Activated T-cell treated with anti-CD3 and anti-CD28 coated beads, Interleukin-2, amount 50 U/mL, for 4 hours (primary cell): ENCODE measurements around the gene SIRT1. TPM values are rescaled to one million over a fixed set of nuclear protein-coding genes. Genes with fewer than 3 reads are reported as not detected.
"Not testable (repeated sequence)": the region's sequence is repeated elsewhere in the genome, so short reads cannot be mapped to it uniquely, and the experiment has no call there.

ENCODE experiments used
- ATAC-seq, 2 donors: fragments of 200-7000 bp; cut with Tn5 transposase; one replicate each; pipeline ENCODE4 v1.10.0; 2021
- DNase-seq: peaks from one replicate; pipeline ENCODE4 v3.0.0-alpha.2; 2020
- H3K27me3 Mint-ChIP-seq: one replicate; pipeline ENCODE4 v1.8.0; 2021; ENCODE audit warnings: low read depth, mixed read lengths
- H3K36me3 Mint-ChIP-seq: one replicate; pipeline ENCODE4 v1.8.0; 2022; ENCODE audit warnings: mixed read lengths; ENCODE audit not compliant: insufficient read depth
- H3K4me1 Mint-ChIP-seq: one replicate; pipeline ENCODE4 v1.8.0; 2021; ENCODE audit warnings: low read depth, mixed read lengths
- H3K4me3 Mint-ChIP-seq: one replicate; pipeline ENCODE4 v1.8.0; 2021; ENCODE audit warnings: mild to moderate bottlenecking, moderate library complexity, mixed read lengths
- H3K9me3 Mint-ChIP-seq: one replicate; pipeline ENCODE4 v1.8.0; 2021; ENCODE audit warnings: mixed read lengths
- total RNA-seq, 3 donors: library from RNA; stranded (reverse); gene quantifications; one replicate each; pipeline ENCODE4 v1.2.1, GENCODE V29; 2021

Gene SIRT1
- 10 to 100 TPM; 14.8 to 17.3 (median 15.2) TPM for total RNA-seq

DNA sequence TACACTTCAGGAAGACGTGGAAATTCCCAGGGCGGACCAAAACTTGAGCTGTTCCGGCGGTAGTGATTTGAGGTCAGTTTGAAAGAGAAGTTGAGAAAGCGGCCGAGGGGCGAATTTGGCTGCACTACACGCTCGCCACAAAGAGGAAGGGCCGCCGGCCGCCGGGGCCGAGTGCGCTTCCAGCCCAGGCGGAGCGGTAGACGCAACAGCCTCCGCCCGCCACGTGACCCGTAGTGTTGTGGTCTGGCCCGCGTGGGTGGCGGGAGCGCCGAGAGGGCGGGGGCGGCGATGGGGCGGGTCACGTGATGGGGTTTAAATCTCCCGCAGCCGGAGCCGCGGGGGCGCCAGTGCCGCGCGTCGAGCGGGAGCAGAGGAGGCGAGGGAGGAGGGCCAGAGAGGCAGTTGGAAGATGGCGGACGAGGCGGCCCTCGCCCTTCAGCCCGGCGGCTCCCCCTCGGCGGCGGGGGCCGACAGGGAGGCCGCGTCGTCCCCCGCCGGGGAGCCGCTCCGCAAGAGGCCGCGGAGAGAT, at the start of gene SIRT1:
Gene SIRT1 (plus strand): TSS at position 344 of the 529 bp plus-strand sequence. CDS start 66 bp downstream, at position 410.
- no peaks in the 10 kb centered on the region for H3K27me3 Mint-ChIP-seq
- DNase-seq (peak; percentile 96), ATAC-seq (peak; percentile 77 to 80)
- H3K36me3 Mint-ChIP-seq, result peaks cover 14% of the 10 kb centered on the region
- peaks cover 29% of the 10 kb centered on the region for H3K4me1 Mint-ChIP-seq
- peak within 1 kb of the TSS; percentile 94 for H3K4me3 Mint-ChIP-seq
- H3K9me3 Mint-ChIP-seq, result no peaks in the 10 kb centered on the region

DNA sequence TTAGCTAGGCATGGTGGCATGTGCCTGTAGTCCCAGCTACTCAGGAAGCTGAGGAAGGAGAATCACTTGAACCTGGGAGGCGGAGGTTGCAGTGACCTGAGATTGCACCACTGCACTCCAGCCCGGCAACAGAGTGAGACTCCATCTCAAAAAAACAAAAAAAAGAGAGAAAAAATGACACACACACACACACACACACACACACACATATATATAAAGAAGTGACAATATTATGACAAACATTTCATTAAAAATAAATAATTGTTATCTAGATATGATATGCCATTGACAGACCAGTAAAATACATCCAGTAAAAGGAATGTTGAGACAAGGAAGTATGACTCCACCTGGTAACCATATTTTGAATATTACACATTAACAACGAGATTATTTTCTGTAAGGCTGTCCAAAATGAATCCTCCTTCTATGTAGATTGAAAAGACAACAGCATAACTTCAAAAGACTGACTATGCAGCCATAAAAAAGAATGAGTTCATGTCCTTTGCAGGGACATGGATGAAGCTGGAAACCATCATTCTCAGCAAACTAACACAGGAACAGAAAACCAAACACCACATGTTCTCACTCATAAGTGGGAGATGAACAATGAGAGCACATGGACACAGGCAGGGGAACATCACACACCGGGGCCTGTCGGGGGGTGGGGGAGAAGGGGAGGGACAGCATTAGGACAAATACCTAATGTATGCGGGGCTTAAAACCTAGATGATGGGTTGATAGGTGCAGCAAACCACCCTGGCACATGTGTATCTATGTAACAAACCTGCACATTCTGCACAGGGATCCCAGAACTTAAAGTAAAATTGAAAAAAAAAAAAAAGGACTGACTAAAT, 48.7 kb upstream of the SIRT1 start:
- H3K4me1 Mint-ChIP-seq, H3K9me3 Mint-ChIP-seq, H3K36me3 Mint-ChIP-seq, DNase-seq, H3K4me3 Mint-ChIP-seq, H3K27me3 Mint-ChIP-seq, ATAC-seq: not testable (repeated sequence)

DNA sequence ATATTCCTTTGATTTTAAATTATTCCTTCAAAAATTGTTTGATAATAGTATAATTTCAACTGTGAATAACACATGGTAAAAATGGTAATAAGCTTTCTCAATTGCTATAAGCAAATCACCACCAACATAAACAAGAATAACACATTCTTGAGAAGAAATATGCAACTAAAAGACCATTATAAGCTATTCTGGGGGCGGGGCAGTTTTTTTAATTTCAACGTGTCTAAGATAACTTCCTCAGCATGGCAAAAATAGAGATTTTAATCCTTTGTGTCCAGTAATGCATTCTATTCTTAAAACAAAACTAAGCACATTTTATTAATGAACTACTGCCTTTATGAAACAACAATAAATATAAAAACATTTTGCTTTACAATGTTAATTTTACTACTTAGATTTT, 48.0 kb upstream of the SIRT1 start:
- Mint-ChIP-seq H3K4me3 (no peak overlapping the region), H3K9me3 (peaks cover 2% of the 10 kb centered on the region)
- no peak for ATAC-seq

DNA sequence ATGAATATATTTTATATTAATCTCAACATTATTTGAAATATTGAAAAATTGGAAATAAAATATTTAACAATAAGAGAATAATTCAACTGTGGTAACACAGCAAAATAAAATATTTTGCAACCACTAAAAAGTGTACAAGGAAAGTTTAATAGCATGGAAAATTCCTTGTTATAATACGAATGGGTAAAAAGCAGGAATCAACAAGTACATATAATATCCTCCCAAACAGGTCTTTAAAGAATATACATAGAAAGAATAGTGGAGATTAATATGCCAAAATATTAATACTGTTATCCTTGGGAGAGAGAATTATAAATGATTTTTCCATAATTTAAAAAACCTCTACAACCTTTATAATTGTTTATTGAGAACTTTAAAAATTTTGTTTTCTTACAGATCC, 47.5 kb upstream of the SIRT1 start:
- ATAC-seq (no peak), DNase-seq (no peak)
- no peaks in the 10 kb centered on the region for H3K27me3 Mint-ChIP-seq
- H3K36me3 Mint-ChIP-seq, result no peaks in the 10 kb centered on the region
- H3K4me3 Mint-ChIP-seq, result no peak overlapping the region
- peaks cover 3% of the 10 kb centered on the region for H3K4me1 Mint-ChIP-seq
- H3K9me3 Mint-ChIP-seq, result peaks cover 5% of the 10 kb centered on the region

More for the DNA sequence above, 48.0 kb upstream of the SIRT1 start:
- no peaks in the 10 kb centered on the region for H3K27me3 Mint-ChIP-seq
- peaks cover 3% of the 10 kb centered on the region for H3K4me1 Mint-ChIP-seq
- DNase-seq, result no peak
- no peaks in the 10 kb centered on the region for H3K36me3 Mint-ChIP-seq

DNA sequence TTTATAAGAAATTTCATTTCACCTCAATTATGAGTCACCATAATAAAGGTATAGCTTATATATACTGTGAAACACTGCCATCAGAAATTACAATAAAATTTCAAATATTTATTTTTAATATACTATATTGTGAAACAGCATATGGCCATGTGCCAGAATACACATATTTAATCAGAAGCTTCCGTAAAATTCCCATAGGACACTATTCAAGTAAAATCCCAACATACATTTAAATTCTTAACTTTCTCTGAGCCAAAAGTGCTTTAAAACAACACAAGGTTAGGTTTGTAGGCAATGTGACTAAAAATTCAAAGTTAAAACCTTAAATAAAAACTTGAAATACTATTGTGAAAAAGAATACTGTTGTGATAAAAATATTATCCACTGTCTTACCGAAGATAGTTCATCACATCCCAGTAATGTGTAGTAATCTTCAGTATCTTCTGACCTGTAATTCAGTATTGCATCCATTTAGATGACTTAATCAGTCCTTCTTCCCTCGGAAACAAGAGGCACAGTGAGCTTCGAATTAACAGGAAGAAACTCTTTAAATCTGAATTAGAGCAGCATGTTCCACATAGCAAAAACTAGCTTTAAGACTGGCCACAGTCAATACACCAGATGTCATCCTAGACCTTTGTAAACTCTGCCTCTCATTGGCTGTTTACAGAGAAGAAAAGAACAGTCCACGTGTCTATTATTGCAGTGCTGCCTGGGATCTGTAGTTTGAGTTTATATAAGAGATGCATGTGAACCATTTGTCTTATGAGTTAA, 46.7 kb upstream of the SIRT1 start, which contains the start of gene DNAJC12:
Gene DNAJC12 (minus strand): TSS at position 648 of the 774 bp plus-strand sequence. CDS start 177 bp downstream, at position 471.
- Mint-ChIP-seq H3K36me3 (no peaks in the 10 kb centered on the region), H3K9me3 (peaks cover 5% of the 10 kb centered on the region), H3K4me1 (peaks cover 3% of the 10 kb centered on the region), H3K27me3 (no peaks in the 10 kb centered on the region), H3K4me3 (peak within 1 kb of the TSS; percentile 2)
- peak; percentile 75 to 85 for ATAC-seq
- no peak for DNase-seq

- ATAC-seq, H3K9me3 Mint-ChIP-seq, H3K36me3 Mint-ChIP-seq, H3K4me1 Mint-ChIP-seq, DNase-seq, H3K27me3 Mint-ChIP-seq, H3K4me3 Mint-ChIP-seq: not testable (repeated sequence)
Measured at GRCh38 chr10:67839511-67839910, 44.9 kb upstream of the SIRT1 start.

GRCh38 chr10:67839951-67840350, 44.5 kb upstream of the SIRT1 start:
- Mint-ChIP-seq H3K4me3 (no peak overlapping the region), H3K9me3 (peaks cover 5% of the 10 kb centered on the region), H3K36me3 (no peaks in the 10 kb centered on the region), H3K4me1 (peaks cover 3% of the 10 kb centered on the region), H3K27me3 (no peaks in the 10 kb centered on the region)
- ATAC-seq (no peak), DNase-seq (no peak)

DNA sequence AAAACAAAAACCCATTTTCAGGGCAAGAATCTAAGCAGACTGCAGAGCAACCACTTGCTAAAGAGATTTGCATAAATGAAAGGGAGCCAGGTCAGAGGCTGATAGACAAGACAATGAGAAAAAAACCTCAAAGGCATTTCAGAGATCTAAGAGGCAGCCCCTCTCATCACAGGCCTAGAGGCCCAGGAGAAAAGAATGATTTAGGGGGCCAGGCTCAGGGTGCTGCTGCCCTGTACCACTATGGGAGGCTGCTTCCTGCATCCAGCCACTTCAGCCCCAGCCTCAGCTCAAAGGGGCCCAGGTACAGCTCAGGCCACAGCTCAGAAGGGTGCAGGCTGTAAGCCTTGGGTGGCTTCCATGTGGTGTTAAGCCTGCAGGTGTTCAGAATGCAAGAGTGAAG, 42.7 kb upstream of the SIRT1 start:
- H3K36me3 Mint-ChIP-seq, result no peaks in the 10 kb centered on the region
- no peak for DNase-seq
- peaks cover 3% of the 10 kb centered on the region for H3K4me1 Mint-ChIP-seq
- no peaks in the 10 kb centered on the region for H3K27me3 Mint-ChIP-seq
- no peak overlapping the region for H3K4me3 Mint-ChIP-seq
- H3K9me3 Mint-ChIP-seq, result peaks cover 5% of the 10 kb centered on the region
- no peak for ATAC-seq

- H3K27me3 Mint-ChIP-seq, result no peaks in the 10 kb centered on the region
- no peak for DNase-seq
- ATAC-seq, result no peak
- peaks cover 5% of the 10 kb centered on the region for H3K9me3 Mint-ChIP-seq
- H3K4me3 Mint-ChIP-seq, result no peak overlapping the region
- no peaks in the 10 kb centered on the region for H3K4me1 Mint-ChIP-seq
- no peaks in the 10 kb centered on the region for H3K36me3 Mint-ChIP-seq
Measured at GRCh38 chr10:67843284-67843683, 41.2 kb upstream of the SIRT1 start.

DNA sequence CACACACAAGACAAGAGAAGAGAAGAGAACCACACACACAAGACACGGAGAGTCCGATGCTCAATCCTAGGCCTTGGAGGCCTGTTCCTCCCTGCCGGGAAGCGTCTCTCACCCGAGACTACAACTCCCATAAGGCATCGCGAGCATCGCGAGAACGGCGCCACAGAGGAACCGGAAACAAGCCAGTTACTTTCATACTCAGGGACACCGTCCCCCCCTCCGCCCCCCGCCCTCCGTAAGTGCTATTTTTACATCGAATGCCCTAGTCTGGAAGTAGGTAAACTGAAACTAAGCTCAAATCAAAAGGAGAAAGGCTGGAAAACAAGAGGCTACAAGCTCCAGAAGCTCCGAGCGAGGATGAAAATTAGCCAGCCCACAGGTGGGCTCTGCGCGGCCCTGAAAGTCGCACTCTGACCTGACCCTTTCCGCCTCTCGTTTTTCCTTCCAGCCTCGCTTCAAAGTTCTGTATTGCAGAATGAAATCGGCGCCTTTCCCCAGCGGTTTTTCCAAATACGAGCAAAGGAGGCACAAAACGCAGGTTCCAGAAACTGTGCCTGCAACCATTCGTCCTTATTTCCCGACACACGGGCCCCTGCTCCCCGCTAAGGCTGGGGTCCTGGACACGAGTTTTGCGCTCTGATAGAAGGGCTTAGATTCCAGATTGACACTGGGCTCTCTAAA, 35.0 kb upstream of the SIRT1 start:
- ATAC-seq, result peak; percentile 96 to 98
- Mint-ChIP-seq H3K36me3 (no peaks in the 10 kb centered on the region), H3K27me3 (no peaks in the 10 kb centered on the region), H3K4me1 (peaks cover 12% of the 10 kb centered on the region), H3K9me3 (no peaks in the 10 kb centered on the region), H3K4me3 (peak overlapping the region; percentile 93)
- DNase-seq, result peak; percentile 91

DNA sequence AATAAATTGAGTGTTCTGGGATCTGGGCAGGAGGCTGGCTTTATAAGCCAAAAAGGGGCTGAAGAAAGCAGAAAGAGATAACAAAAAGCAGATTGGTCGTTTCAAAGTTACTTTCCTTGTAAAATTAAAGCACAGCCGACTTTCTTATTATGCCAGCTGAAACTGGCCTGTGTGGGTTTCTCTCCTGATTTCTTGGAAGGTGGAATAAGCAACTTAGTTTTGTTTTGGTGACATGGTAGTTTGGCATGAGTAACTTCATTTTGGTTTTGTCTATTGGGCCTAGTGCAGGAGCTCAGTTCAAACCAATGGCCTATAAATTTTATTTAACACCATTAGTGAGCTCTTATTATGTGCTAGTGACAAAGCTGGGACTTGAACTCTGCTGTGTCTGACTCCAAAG, 33.3 kb upstream of the SIRT1 start:
- no peak for DNase-seq
- H3K4me3 Mint-ChIP-seq, result no peak overlapping the region
- no peaks in the 10 kb centered on the region for H3K9me3 Mint-ChIP-seq
- no peak for ATAC-seq
- no peaks in the 10 kb centered on the region for H3K27me3 Mint-ChIP-seq
- no peaks in the 10 kb centered on the region for H3K36me3 Mint-ChIP-seq
- peaks cover 14% of the 10 kb centered on the region for H3K4me1 Mint-ChIP-seq

DNA sequence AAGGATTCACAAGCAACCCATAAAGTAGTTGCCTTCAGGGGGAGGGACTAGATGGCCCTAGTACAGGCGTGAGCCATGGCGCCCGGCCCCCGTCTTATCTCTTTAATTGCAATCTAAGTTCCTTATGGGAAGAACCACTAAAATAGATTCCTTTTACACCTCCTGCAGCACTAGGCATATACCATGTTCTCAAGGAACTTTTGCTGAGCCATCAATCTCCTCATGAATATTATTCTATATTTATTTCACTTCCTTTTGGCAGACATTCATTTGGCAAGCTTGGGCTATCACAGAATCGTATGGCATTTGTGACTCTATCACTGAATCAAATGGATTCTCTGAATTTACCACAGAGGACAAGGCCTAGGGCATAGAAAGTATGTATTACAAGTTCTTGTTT, 31.7 kb upstream of the SIRT1 start:
- Mint-ChIP-seq H3K4me3 (no peak overlapping the region), H3K4me1 (peaks cover 14% of the 10 kb centered on the region), H3K9me3 (no peaks in the 10 kb centered on the region), H3K27me3 (no peaks in the 10 kb centered on the region), H3K36me3 (no peaks in the 10 kb centered on the region)
- no peak for DNase-seq
- no peak for ATAC-seq

- DNase-seq (no peak), ATAC-seq (no peak)
- no peaks in the 10 kb centered on the region for H3K9me3 Mint-ChIP-seq
- H3K4me3 Mint-ChIP-seq, result no peak overlapping the region
- H3K27me3 Mint-ChIP-seq, result no peaks in the 10 kb centered on the region
- H3K36me3 Mint-ChIP-seq, result no peaks in the 10 kb centered on the region
- H3K4me1 Mint-ChIP-seq, result peaks cover 14% of the 10 kb centered on the region
Measured at GRCh38 chr10:67853512-67853911, 30.9 kb upstream of the SIRT1 start.

DNA sequence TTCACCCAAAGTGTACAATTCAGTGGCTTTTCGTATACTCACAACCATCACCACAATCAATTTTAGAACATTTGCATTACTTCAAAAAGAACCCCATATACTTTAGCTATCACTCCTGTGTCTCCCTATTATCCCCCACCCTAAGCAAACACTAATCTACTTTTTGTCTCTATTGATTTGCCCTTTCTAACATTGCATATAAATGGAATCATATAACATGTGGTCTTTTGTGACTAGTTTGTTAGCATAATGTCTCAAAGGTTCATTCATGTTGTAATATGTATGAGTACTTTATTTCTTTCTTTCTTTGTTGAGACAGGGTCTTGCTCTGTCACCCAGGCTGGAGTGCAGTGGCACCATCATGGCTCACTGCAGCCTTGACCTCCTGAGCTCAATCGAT, 25.5 kb upstream of the SIRT1 start:
- DNase-seq (no peak), ATAC-seq (no peak)
- Mint-ChIP-seq H3K9me3 (no peaks in the 10 kb centered on the region), H3K36me3 (no peaks in the 10 kb centered on the region), H3K4me1 (peaks cover 2% of the 10 kb centered on the region), H3K27me3 (no peaks in the 10 kb centered on the region), H3K4me3 (no peak overlapping the region)
